HG03139 (cell line): Measurements from ENCODE around the gene NTRK2.

Source experiments
- ATAC-seq: cut with Tn5 transposase; IDR thresholded peaks from one replicate; pipeline ENCODE4 v1.9.1; 2021; ENCODE audit not compliant: unreplicated experiment

Gene NTRK2

DNA sequence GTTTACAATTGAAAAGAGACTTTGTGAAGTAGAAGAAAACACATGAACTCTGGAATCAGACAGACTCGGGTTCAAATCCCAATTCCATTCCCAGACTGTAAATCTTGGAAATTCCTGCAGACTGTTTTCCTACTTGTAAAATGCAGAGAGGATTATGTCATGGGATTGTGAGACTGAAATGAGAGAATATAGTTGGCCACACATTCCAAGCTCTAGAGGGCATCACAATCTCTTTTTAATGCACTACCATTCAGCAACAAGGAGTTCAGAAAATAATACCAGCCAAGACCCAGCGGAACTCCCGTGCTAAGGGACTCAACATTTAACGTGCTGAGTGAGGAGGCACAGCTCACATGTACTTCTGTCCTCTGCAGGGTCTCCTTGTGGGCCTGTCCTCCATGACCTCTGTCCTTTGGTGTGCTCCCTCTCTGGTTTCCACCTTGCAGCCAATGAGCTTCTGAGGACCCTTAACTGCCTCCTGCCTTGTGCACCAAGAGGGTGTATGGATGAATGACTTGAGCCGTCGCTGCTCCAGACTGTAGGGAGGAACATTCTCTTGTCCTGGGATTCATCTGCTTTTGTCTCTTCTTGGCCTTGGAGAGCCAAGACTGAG lies 263.5 kb downstream of the NTRK2 start:
- no peak for ATAC-seq

DNA sequence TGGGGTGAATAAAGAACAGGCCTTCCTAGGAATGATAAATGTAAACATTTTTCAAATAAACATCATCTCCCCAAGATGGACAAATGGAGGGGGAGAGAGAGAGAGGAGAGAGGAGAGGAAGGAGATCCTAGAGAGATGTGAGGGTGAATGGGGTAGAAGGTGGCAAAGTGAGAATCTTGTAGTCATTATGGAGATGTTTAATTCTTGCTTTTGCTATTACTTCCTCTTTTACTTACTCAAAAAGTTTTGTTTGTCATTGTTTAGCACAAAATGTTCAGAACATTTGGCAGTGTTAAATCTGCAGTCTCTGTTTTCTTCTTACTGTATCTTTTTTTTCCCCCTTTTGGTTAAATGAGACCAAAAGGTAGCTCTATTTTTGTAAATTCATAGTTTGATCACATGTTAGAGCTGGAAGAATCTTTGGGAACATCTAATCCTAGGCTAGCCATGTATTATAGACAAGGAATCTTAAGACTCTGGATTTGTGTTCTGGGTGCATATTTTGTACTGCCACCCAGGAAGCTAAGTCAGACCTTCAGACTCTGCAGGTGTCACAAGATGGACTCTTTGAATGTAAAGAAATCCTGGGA lies 266.1 kb downstream of the NTRK2 start:
- no peak for ATAC-seq

DNA sequence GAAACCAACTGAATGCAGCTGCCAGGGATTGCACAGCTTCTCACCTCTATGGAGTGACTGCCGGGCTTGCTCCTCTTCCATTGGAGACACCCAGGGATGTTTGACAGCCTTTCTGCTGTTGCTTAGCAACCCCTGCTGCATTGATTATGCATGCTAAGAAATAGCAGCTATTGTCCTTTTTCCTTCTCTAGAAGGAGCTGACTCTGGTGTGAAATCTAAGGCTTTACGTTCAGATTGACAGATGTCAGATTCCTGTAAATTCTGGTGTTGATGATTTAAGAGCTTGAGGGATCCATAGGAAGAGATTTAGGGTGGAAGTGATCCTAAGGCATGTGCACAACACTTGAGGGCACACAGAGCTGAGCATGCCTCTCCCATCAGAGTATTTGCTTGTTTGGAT lies 267.7 kb downstream of the NTRK2 start:
- no peak for ATAC-seq

DNA sequence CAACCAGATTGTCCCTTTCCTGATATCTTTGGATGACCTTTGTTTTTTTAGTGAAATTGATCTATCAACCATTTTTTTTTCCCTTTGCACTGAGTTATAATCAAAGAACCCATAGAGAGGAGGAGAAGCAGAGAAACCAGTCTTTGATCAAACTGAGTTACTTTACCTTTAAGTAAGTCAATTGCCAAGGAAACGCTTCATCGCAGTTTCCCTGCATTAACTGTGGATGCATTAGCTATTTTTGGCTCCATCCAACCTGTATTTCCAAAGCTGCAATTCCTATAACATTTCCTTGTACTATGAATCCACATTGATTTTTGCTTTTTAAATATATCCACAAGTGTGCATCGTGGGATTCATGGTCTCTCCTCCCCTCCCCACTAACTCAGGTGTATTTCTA lies 268.1 kb downstream of the NTRK2 start:
- no peak for ATAC-seq

DNA sequence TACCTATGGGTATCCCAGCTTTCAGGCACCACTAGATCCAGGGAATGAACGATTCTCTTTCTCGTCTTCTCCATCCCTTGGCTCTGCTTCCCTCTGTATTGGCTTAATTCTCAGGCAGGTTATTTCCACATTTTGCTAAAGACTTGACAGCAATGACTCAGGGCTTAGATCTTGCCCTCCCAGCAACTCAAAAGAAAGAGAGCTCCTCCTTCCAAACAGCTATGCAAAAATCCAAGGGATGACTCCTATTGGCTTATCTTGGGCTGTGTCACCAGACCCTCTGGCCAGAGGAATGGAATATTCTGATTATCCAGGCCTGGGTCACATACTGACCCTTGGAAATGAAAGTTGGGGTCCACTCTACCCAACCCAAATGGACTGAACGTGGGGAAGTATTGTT lies 270.2 kb downstream of the NTRK2 start:
- no peak for ATAC-seq

DNA sequence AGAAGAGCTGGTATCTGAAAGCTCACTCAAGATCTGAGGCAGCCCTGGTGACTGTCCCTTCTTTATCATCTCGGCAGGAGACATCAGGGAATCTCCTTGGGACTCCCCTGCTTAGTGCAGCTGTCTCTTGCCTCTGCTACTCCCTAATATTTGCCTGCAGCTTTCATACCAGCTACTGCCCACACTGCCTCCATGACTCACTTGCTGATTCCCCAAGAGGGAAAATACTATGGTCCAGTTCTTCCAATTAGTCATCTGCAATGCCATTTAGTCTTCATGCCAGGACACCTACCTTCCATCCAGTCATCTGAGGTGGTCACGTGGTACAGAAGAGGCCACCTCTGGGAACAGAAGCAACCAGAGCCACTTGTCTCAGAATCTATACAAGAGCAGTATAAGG lies 270.8 kb downstream of the NTRK2 start:
- ATAC-seq = no peak

DNA sequence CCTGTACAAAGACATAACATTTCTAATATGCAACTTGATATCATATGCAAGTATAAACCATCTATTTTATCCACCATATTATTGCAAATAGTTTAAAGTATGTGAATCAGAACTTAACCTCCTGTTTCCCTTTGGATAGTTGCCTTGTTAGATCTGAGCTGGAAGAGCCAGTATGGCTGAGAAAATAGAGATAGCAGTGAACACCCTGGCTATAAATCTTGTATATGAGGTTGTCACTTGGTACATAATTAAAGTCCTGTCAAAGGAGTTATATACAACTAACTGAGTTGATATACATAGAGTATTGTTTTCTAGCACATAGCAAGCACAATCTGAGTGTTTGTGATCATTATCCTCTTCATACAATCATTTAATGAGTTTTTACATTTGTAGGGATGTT lies 272.3 kb downstream of the NTRK2 start:
- ATAC-seq = no peak

DNA sequence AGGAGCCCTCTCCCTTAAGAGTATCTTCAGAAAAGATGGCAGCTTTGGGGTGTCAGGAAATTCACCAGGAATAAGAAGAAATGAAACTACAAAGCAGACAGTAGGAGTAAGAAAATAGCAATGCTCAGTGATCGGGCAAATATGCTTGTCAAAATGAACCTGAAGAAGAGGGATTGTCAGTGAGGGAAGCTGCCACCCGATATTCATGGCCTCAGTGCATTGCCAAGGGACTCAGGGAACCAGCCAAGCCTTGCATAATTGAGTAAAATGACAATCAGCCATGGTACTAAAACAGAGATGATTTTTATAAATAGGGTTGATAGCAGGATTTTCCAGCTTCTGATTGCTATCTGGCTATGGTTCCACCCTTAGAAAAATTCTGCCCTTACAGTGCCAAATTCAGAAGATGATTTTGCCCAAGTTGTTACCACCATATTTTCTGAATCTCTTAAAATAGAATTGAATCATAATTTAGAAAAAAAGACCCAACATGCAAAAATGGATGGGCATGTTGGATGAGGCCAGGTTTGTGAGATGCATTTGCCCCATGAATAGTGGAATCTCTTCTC lies 274.0 kb downstream of the NTRK2 start:
- no peak for ATAC-seq

DNA sequence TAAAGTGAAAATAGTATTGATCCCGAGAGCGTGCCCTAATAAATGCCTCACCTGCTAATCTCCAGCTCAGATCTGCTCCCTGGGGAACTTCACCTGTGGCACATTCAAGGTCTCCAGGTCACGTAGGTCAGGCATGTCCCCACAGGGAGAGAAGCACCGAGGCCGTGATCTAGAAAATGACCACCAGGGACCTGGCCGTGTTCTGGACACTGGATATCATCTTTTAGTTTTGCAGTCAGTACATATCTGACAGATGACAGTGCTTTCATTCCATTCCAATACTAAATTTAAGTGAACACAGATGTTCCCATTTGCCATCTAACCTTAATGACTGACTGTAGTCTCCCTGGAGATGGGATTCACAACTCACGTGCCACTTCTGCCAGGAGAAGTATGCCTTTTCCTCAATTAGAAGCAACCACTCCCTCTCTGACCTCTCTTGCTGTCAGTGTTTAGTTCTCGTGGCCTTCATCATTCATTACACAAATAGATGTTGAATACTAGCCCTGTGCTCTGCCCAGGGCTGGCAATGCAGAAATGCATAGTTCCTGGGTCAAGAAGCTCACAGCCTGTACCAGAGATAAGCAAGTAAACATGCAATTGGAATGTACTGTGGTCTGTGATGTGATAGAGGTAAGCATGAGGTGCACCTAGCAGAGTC lies 276.5 kb downstream of the NTRK2 start:
- no peak for ATAC-seq

DNA sequence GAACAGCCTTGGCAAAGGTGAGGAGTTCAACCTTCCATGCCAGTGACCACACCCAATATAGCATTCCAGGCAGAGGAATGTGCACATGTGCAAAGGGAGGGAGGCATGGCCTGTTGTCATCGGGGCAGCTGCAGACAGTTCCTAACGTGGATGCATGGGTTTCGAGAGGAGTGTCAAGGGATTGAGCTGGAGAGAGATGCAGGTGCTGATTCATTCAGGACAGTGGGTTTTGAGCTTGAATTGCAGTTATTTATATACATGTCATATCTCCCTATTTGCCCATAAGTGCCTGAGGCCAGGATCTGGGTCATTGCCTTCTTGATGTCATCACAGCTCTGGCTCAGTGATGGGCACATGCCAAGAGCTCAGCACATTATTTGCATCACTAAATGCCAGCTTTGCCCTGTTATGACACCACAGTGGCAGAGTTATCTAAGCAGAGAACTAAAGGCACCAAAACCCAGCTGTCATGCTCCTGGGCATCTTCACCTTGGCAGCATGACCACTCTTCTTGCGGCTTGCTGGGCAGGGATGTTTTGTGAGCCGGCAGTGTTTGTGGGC lies 278.0 kb downstream of the NTRK2 start:
- no peak for ATAC-seq

DNA sequence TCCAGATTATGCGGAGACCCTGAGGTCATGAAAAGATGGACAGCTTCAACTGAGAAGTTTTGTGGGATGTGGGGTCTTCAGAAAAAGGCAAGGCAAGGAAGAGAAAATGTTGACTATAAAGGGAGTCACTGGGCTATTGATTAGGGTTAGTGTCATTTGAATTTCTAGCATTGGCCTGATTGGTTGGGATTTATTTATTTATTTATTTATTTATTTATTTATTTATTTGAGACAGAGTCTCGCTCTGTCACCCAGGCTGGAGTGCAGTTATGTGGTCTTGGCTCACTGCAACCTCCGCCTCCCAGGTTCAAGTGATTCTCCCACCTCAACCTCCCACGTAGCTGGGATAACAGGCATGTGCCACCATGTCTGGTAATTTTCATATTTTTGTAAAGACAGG lies 279.7 kb downstream of the NTRK2 start:
- ATAC-seq = no peak

DNA sequence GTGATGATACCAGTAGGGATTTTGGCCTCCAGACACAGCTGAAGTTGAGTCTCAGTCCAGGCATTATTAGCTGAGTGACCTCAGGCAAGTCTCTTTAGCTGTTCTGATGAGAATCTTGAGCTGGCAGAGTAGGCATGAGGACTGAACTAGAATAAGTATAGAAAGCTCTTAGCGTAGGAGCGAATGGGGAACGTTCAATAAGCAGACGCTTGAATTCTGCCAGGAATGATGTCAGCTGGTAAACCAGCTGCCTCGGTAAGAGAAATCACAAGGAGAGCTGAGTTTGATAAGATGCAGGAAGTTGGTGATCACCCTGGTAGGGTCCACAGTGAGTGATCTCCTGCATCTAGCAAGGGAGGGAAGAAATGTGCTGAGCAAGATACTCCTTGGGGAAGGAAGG lies 280.4 kb downstream of the NTRK2 start:
- no peak for ATAC-seq

DNA sequence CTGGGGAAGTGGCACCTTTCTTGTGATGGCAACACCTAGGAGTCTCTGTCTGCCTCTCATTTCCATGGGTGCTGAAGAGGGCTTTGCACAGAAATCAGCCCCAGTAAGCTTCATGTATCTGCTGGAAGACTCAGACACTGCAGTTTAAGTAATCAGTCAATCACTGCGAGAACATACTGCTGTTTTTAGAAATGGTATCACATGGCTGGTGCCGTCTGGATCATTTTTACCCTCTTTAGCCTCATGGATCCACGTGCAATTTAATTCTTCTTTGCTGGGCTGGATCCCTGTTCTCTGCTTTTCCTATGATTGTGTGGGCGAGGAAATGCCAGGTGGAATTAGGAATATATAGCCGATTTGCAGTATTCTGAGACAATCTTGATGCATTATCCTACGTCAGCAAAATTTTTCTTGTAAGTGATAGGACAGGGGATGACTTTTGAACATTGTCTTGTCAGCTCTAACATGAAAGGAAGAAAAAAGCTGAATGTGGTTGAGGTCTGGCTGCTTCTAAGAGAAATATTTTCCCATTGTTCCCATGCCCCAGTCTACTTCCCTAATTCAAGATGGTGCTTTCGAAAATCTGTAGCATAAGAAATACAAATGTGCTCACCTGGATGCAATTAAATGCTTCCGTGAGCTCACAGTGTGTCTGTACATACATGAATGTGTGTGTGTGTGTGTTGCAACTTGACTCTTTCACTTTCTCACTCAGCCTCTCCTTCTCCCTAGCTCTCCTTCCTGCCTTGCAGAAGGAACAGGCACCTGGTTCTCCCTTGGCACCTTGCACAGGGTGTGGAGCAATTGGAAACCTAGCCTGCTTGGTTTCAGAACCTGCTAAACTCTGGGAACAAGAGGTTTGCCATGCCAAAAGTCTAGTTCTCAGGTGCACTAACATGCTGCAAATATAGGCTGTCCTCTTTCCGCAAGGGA lies 281.6 kb downstream of the NTRK2 start:
- ATAC-seq = no peak

DNA sequence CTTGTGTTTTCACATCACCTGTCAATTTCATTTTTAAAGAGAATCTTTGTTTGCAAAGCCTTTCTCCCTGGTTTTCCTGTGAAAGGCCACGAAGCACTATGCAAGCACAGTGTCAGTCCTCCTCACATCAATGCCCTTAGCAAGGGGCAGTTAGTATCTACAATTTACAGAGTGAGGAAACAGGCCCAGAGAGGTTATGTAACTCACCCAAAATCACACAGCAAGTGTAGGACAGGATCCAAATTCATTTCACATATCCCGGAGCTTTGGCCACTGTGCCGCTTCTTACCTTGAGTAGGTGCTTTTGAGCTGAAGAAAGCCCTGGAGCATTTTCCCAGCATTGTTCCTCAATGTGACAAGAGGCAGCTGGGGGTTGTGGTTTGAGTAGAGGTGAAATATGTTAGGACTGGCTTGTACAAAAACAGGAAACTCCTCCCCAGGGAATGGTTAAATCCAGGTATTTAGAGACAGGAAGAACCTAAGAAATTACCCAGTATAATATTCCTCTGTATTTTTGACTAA lies 283.8 kb downstream of the NTRK2 start:
- no peak for ATAC-seq

DNA sequence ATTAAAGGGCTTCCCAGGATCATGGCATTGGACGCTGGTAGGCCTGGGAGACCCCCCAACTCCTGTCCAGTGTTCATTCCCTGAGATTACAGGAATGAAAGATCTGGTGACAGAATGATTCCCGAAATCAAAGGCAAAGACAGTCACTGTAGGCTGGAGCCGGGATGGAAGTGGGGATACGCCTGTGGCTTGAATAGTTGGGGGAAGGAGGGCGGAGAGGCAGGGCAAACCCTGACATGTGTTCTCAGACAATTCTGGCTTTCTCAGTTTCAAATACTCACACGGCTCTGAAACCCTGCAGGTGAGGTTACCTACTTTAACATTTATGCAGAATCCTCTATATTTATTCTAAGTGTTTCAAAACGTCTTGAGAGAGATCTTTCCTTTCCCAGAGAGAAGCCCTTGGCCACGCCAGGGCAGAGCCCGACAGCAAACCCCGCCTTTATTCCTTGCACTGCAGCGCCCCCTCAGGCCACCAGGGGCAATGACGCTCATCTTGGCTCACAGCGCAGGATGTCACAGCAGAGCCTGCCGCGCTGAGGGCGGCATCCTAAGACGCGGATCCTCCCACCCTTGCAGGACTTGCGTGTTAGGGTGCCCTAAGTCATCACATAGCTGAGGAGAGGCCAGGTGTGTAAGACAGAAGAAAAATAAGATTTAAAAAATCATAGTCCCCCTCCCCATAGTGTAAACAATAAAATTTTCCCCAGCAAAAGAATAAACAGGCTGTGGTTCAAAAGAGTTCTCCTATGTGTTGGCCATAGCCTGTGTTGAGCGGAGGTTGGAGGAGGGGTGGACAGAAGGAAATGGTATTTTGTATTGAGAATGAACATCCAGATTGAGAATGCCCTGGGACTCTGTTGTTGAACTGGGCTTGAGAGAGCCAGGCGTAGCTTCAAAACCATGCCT lies 284.5 kb downstream of the NTRK2 start:
- peak; percentile 91 for ATAC-seq

DNA sequence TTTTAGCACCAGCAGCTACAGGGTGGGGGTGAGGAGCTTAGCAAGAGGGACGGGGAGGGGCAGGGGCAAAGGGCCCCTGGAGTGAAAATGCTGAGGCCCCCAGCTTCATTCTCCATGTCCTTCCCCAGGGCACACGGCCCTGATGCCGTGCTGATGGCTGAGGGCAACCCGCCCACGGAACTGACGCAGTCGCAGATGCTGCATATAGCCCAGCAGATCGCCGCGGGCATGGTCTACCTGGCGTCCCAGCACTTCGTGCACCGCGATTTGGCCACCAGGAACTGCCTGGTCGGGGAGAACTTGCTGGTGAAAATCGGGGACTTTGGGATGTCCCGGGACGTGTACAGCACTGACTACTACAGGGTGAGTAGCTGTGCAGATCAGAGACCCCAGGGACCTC lies 285.6 kb downstream of the NTRK2 start:
- no peak for ATAC-seq

DNA sequence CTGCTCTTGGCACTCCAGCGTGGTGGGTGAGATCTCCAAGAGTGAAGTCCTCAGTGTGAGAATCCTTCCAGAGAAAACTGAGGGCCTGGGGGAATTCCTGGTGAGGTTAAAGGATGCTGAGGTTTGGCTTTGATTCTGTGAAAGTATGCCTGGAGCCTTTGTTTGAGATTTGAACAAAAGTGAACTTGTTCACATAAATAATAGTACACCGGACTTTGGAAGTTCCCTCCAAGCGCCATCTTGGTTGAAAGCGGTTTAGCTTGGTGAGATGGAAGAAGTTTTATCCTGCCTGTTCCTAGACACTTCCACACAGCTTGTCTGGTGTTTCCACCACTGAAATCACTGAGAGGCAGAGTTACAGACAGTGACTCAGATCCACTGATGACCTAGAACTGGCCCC lies 286.4 kb downstream of the NTRK2 start:
- ATAC-seq = no peak

DNA sequence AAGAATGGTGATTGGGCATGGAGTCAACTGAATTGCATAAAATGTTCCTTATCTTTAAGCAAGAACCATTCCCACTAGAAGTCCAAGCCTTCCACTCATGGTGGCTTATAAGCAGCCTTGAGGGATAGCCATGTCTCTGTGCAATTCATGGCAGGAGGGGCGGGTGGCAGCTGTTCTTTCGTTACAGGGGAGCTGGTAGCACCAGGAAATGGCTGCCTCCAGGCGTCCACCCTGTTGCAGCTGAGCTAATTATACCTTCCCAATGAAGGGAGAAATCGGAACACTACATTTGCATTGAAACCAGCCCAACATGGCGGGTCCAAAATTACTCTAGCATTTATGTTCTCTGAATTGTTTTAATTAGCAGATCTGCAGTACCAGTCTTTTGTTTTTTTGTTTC lies 289.8 kb downstream of the NTRK2 start:
- ATAC-seq = no peak

DNA sequence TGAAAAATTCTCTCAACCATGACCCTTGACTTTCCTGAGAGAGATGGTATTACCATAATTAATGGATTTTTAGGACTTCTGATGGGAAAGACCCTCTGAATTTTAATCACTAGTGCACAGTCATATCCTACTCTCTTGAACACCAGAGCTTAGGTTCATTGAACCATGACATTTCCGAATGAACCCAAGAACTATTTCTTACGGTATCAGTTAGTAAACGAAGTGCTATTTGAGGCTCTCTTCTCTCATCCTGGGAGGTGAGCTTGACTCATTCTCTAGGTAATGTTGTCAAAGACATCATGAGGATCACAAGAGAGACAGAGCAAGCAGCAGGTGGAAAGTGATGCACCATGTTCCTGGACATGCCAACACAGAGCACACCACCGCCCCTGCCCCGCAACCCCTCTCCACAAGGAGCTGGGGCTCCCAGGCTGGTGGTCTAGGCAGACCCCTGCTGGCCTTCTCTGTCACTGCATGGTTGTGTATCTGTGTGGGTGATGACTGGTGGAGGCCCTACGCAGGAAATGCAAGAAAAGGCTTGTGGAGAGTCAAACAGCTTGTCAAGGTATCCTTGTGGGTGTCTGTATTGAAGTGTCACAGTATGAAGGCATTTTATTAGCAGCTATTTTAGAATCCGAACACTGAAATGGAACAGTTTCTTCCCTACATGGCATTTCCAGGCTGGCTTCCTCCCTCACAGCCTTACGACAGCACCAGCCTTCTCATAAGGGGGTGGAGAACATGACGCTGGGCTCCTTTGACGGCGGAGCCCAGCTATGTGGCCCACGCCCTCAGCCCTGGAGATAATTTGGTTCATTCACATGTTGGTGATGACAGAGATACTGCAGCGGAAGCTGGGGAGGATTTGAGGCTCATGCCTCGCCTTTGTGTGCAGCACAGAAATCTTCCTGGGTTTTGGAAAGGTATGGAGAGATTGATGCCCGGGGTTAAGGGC lies 297.6 kb downstream of the NTRK2 start:
- no peak for ATAC-seq
